ENCODE data around the gene AACS. TPM values are rescaled to one million over a fixed set of nuclear protein-coding genes. Genes with fewer than 3 reads are reported as not detected.

Gene AACS
- total RNA-seq, 1 experiment from 2014 or later = 16.0 TPM

- H3K9me3 ChIP-seq (replicated peaks) = no peaks in the 10 kb centered on the region
- no peak overlapping the region for H3K27ac ChIP-seq
- peaks cover 33% of the 10 kb centered on the region for H3K36me3 ChIP-seq
- DNase-seq (ENCODE audit: low read depth in 1 of 2, low spot score in 2 of 2) = no peak
- no peak overlapping the region for H3K4me3 ChIP-seq
- H3K4me1 ChIP-seq (replicated peaks) = no peaks in the 10 kb centered on the region; the same call in 1 of the 2 replicates
- H3K27me3 ChIP-seq (replicated peaks) = no peaks in the 10 kb centered on the region
Observed at GRCh38 chr12:125089626-125090025, 24.4 kb downstream of the AACS start.

DNA sequence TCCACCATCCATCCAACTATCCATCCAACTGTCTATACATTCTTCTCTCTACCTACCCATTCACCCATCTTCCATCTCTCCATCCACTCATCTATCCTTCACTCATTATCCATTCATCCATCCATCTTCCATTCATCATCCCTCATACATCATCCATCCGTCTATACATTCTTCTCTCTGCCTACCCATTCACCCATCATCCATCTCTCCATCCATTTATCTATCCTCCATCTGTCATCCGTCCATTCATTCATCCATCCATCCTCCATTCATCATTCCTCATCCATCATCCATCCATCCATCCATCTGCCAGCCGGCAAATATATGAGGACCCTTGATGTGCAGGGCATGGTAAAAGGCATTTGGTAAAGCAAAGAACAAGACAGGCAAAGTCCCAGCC lies 25.2 kb downstream of the AACS start:
- no peaks in the 10 kb centered on the region for H3K27me3 ChIP-seq (replicated peaks)
- H3K9me3 ChIP-seq (replicated peaks) = no peaks in the 10 kb centered on the region
- peaks cover 33% of the 10 kb centered on the region for H3K36me3 ChIP-seq
- no peaks in the 10 kb centered on the region; the same call in 1 of the 2 replicates for H3K4me1 ChIP-seq (replicated peaks)
- no peak overlapping the region for H3K4me3 ChIP-seq
- DNase-seq (ENCODE audit: low read depth in 1 of 2, low spot score in 2 of 2) = no peak
- no peak overlapping the region for H3K27ac ChIP-seq

DNA sequence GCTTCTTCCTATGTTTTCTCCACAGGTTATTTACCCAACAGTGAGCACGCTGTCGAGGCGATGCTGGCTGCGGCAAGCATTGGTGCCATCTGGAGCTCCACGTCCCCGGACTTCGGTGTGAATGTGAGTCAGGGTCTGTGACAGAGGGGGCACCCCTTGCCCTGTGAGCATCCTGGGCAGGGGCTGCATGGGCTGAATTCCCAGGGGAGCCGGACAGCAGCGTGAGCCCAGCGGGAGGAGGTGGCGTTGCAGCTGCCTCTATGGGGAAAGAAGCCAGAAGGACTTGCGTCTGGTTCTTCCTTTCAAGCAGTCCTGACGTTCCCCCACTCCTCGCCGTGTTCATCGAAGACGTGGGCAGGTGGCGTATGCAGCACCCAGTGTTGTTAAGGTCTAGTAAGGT lies 26.2 kb downstream of the AACS start:
- DNase-seq (ENCODE audit: low read depth in 1 of 2, low spot score in 2 of 2) = no peak
- H3K9me3 ChIP-seq (replicated peaks) = no peaks in the 10 kb centered on the region
- H3K27me3 ChIP-seq (replicated peaks) = no peaks in the 10 kb centered on the region
- H3K4me3 ChIP-seq = no peak overlapping the region
- H3K27ac ChIP-seq = no peak overlapping the region
- no peaks in the 10 kb centered on the region; the same call in 1 of the 2 replicates for H3K4me1 ChIP-seq (replicated peaks)
- H3K36me3 ChIP-seq = peaks cover 29% of the 10 kb centered on the region

GRCh38 chr12:125092108-125092871 lies 27.1 kb downstream of the AACS start:
- H3K36me3 ChIP-seq = peaks cover 26% of the 10 kb centered on the region
- H3K27me3 ChIP-seq (replicated peaks) = no peaks in the 10 kb centered on the region
- H3K9me3 ChIP-seq (replicated peaks) = no peaks in the 10 kb centered on the region
- no peaks in the 10 kb centered on the region; the same call in 1 of the 2 replicates for H3K4me1 ChIP-seq (replicated peaks)
- no peak overlapping the region for H3K27ac ChIP-seq
- no peak overlapping the region for H3K4me3 ChIP-seq
- DNase-seq (ENCODE audit: low read depth in 1 of 2, low spot score in 2 of 2) = no peak

- H3K4me1 ChIP-seq (replicated peaks) = no peaks in the 10 kb centered on the region; the same call in 1 of the 2 replicates
- no peak overlapping the region for H3K27ac ChIP-seq
- DNase-seq (ENCODE audit: low read depth in 1 of 2, low spot score in 2 of 2) = no peak
- H3K9me3 ChIP-seq (replicated peaks) = no peaks in the 10 kb centered on the region
- no peak overlapping the region for H3K4me3 ChIP-seq
- peaks cover 26% of the 10 kb centered on the region for H3K36me3 ChIP-seq
- no peaks in the 10 kb centered on the region for H3K27me3 ChIP-seq (replicated peaks)
Observed at GRCh38 chr12:125092872-125093680, 27.8 kb downstream of the AACS start.

GRCh38 chr12:125093681-125094330 lies 28.6 kb downstream of the AACS start:
- Histone ChIP-seq H3K27me3 (replicated peaks) (no peaks in the 10 kb centered on the region), H3K4me3 (no peak overlapping the region), H3K4me1 (replicated peaks) (no peaks in the 10 kb centered on the region; the same call in 1 of the 2 replicates), H3K27ac (no peak overlapping the region), H3K36me3 (peaks cover 26% of the 10 kb centered on the region), H3K9me3 (replicated peaks) (no peaks in the 10 kb centered on the region)
- no peak for DNase-seq (ENCODE audit: low read depth in 1 of 2, low spot score in 2 of 2)

- H3K9me3 ChIP-seq (replicated peaks) = no peaks in the 10 kb centered on the region
- no peak for DNase-seq (ENCODE audit: low read depth in 1 of 2, low spot score in 2 of 2)
- peaks cover 14% of the 10 kb centered on the region for H3K36me3 ChIP-seq
- no peaks in the 10 kb centered on the region; the same call in 1 of the 2 replicates for H3K4me1 ChIP-seq (replicated peaks)
- no peaks in the 10 kb centered on the region for H3K27me3 ChIP-seq (replicated peaks)
- H3K27ac ChIP-seq = no peak overlapping the region
- no peak overlapping the region for H3K4me3 ChIP-seq
Observed at GRCh38 chr12:125096894-125097293, 31.7 kb downstream of the AACS start.

GRCh38 chr12:125097427-125097826 lies 32.2 kb downstream of the AACS start:
- Histone ChIP-seq H3K27me3 (replicated peaks) (no peaks in the 10 kb centered on the region), H3K4me3 (no peak overlapping the region), H3K27ac (no peak overlapping the region), H3K4me1 (replicated peaks) (no peaks in the 10 kb centered on the region; the same call in 1 of the 2 replicates), H3K36me3 (peaks cover 12% of the 10 kb centered on the region), H3K9me3 (replicated peaks) (no peaks in the 10 kb centered on the region)
- DNase-seq (ENCODE audit: low read depth in 1 of 2, low spot score in 2 of 2) = no peak

DNA sequence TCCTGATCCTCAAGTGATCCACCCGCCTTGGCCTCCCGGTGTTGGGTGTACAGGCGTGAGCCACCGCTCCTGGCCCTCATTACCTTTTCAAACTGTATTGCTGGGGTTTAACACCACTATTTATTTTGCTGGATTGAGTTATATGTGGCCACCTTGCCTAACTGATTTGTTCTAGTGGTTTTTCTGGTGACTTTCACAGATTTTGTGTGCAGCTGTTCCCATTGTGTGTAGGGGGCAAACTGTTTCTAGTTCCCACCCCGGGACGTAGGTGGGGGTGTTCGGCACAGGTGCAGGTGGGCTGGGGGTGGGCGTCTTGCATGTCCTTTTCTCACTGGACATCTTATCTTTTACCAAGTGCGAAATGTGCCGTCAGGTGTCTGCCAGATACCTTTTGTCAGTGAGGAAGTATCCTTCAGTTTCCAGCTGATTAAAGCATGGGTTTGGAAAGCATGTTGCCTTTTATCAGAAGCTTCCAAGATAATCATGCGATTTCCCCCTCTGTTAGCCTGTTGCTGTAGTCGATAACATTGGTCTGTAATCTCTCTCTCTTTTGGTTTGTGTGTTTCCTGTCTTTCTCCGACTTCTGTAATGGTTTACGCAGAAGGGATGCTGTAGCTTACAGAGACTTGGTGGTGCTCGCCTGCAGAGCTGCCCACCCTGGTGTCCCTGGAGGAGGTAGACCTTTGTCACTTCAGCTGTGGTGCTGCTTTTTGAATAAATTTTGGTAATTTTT lies 33.6 kb downstream of the AACS start:
- peaks cover 6% of the 10 kb centered on the region for H3K36me3 ChIP-seq
- DNase-seq (ENCODE audit: low read depth in 1 of 2, low spot score in 2 of 2) = no peak
- H3K4me1 ChIP-seq (replicated peaks) = no peaks in the 10 kb centered on the region
- no peaks in the 10 kb centered on the region for H3K27me3 ChIP-seq (replicated peaks)
- H3K4me3 ChIP-seq = no peak overlapping the region
- no peaks in the 10 kb centered on the region for H3K9me3 ChIP-seq (replicated peaks)
- H3K27ac ChIP-seq = no peak overlapping the region

GRCh38 chr12:125099409-125099782 lies 34.2 kb downstream of the AACS start:
- Histone ChIP-seq H3K27ac (no peak overlapping the region), H3K27me3 (replicated peaks) (no peaks in the 10 kb centered on the region), H3K4me1 (replicated peaks) (no peaks in the 10 kb centered on the region), H3K4me3 (no peak overlapping the region), H3K36me3 (peaks cover 9% of the 10 kb centered on the region), H3K9me3 (replicated peaks) (no peaks in the 10 kb centered on the region)
- DNase-seq (ENCODE audit: low read depth in 1 of 2, low spot score in 2 of 2) = no peak

GRCh38 chr12:125100551-125101434 lies 35.6 kb downstream of the AACS start:
- H3K4me1 ChIP-seq (replicated peaks) = no peaks in the 10 kb centered on the region
- no peak overlapping the region for H3K27ac ChIP-seq
- no peaks in the 10 kb centered on the region for H3K9me3 ChIP-seq (replicated peaks)
- no peaks in the 10 kb centered on the region for H3K27me3 ChIP-seq (replicated peaks)
- H3K36me3 ChIP-seq = peaks cover 9% of the 10 kb centered on the region
- DNase-seq (ENCODE audit: low read depth in 1 of 2, low spot score in 2 of 2) = no peak
- H3K4me3 ChIP-seq = no peak overlapping the region

GRCh38 chr12:125104982-125105381 lies 39.7 kb downstream of the AACS start:
- DNase-seq (ENCODE audit: low read depth in 1 of 2, low spot score in 2 of 2) = no peak
- peaks cover 21% of the 10 kb centered on the region for H3K36me3 ChIP-seq
- no peaks in the 10 kb centered on the region for H3K4me1 ChIP-seq (replicated peaks)
- no peak overlapping the region for H3K27ac ChIP-seq
- no peaks in the 10 kb centered on the region for H3K27me3 ChIP-seq (replicated peaks)
- H3K9me3 ChIP-seq (replicated peaks) = no peaks in the 10 kb centered on the region
- no peak overlapping the region for H3K4me3 ChIP-seq

All from SJSA1 (cell line).